ENCODE results near the gene DRAM1.
A peak's percentile ranks its signal among the peaks of the same experiment; 100 is the strongest.
"Not testable (repeated sequence)": the region's sequence is repeated elsewhere in the genome, so short reads cannot be mapped to it uniquely, and the experiment has no call there.

The DRAM1 gene, protein sequence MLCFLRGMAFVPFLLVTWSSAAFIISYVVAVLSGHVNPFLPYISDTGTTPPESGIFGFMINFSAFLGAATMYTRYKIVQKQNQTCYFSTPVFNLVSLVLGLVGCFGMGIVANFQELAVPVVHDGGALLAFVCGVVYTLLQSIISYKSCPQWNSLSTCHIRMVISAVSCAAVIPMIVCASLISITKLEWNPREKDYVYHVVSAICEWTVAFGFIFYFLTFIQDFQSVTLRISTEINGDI
- total RNA-seq: 1.6 to 1.8 reads per million in 2 donors

DNA sequence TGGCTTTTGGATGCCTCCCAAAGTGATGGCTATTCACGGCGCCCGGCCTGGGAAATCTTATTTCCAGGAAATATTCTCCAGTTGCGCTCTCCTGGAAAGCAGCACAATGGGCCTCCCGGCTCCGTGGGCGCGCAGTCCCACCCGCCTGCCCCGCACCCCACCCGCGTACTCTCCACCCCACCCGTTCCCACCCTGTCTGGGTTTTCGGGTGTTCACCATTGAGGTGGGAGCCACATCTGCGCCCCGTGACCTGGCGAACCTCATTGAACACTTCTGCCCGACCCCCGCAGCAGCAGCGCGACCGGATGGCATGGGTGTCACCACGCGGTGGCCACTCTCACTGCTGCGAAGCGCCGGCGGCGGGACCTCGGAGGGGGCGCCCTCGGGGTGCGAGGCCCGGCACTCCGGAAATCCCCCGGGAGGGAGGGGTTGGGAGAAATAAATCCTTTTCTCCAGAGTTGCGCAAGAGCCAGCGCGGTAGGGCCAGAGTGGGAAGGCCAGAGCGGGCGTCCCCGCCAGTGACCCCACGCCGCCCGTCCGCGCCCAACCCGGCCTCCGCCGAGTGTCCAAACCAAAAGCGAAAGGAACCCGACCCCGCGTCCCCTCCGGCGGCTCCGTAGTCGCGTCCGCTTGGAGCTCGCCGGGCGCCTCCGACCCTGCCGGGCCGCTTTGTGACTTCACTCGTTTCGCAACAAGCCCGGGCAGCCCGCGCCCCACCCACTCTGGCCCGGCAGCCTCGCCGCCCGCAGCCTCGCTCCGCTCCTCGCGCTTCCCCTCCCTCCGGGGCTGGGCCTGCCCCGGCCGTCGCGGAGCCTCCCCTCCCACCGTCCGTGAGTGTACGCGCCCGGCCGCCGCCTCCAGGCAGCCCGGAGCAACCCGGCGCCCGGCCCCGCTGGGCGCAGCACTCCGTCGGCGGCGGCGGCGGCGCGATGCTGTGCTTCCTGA lies at the start of gene DRAM1:
Gene DRAM1 (plus strand): TSS at position 720 of the 945 bp plus-strand sequence. CDS start 210 bp downstream, at position 930.
- DNase-seq: peak; percentile 35 to 85 (median 58)

DNA sequence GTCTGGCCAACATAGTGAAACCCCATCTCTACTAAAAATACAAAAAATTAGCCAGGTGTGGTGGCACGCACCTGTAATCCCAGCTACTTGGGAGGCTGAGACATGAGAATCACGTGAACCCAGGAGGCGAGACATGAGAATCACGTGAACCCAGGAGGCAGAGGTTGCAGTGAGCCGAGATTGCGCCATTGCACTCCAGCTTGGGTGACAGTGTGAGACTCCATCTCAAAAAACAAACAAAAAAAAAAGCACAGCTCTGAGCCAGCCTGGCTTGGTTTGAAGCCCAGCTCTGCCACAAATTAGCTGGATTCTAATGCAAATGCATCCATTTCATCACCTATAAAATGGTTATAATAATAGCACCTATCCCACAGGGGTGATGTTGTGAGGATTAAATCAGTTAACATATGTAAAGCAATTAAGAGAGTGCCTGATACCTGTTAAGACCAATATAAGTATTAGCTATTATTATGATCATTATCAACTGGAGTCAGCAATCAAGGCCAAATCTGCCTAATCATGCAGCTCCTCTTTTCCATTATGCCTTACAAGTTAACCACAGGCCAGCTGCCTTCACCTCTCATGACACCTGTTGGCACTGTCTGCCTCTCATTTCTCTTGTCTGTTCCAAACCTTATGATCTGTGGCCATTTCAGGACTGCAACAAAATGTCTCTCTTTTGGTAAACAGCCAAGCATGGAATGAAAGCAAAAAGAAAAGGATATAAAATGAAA lies 48.8 kb upstream of the DRAM1 start:
- DNase-seq: peak in 1 of 5 experiments; percentile 18

DNA sequence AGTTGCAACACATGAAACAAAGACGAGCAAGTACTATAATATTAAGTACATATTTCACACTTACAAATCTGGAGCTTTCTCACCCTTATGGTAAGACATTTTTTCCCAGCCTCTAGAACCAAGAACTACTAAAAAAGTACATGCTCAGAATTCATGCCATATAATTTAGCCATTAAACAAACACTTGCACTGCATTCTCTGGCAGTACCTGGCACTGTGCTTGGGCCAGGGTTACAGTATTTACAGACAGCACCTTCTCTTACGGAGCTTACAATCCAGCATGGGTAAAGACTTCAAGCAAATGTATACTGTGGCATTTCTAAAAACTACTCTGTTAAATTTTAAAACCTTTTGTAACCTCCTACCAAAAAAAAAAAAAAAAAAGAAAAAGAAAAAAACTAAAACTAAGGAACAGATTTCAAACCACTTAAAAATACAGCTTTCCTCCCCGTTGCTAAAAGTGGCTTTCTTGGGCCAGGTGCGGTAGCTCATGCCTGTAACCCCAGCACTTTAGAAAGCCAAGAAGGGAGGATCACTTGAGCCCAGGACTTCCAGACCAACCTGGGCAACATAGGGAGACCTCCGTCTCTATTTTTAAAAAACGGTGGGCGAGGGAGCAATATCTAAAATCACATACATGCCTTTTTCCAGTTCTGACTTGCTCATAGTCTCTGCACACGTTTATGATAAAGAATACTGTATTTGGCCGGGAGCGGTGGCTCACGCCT lies 47.6 kb upstream of the DRAM1 start:
- peak in 1 of 5 experiments; percentile 5 for DNase-seq

DNA sequence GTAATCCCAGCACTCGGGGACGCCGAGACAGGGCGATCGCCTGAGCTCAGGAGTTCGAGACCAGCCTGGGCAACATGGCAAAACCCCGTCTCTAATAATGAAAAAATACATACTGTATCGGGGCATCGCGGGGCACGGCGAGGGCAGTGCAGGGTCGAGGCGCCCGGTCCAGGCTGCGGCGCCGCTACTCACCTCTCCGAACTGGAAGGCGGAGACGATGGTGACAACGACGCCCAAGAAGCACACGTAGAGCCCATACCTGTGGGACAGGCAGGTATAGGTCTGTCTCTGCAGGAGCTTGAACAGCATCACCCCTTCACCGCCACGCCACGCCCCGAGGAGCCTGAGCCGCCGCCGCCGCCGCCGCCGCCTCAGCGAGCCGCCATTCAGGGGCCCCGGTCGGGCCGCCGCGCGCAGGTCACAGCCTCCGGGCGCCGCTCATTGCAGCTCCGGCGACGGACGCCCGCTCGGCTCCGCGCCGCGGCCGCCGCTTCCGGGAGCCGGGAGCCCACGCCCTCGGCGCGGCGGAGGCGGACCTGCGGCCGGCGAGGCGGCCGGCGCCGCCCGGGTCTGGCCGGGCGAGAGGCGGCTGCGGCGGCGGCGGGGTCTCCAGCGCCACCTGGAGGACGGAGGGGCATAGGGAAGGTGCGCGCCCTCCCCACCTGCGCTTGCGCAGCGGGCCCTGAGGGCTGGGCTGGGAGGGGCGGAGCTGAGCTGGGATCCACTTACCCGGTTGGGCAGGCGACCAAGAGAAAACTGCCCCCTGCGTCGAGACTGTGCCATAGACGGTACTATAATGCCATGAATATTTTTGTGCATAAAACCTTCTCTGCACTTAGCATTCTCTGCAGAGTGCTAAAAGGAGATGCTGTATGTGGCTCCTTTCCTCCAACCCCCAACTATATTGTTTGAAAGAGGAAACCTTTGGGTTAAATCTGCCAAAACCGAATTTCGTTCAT lies 46.7 kb upstream of the DRAM1 start, which contains the start of gene GNPTAB:
Gene GNPTAB (minus strand): TSS at position 593 of the 959 bp plus-strand sequence. CDS start 284 bp downstream, at position 309.
- peak; percentile 89 to 96 (median 93) for DNase-seq

DNA sequence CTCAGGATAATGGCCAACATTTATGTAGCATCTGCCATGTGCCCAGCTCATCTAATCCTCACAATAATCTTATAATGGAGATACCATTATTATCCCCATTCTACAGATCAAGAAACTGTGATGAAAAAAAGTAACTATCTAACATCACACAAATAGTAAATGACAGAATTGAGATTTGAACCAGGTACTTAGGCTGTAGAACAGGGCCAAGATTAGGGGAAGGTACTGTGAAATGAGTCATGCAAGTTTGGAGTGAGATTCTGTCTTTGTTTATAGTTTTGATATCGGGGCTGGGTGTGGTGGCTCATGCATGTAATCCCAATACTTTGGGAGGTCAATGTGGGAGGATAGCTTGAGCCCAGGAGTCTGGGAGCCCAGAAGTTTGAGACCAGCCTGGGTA lies 45.4 kb upstream of the DRAM1 start:
- peak in 1 of 5 experiments; percentile 7 for DNase-seq

DNA sequence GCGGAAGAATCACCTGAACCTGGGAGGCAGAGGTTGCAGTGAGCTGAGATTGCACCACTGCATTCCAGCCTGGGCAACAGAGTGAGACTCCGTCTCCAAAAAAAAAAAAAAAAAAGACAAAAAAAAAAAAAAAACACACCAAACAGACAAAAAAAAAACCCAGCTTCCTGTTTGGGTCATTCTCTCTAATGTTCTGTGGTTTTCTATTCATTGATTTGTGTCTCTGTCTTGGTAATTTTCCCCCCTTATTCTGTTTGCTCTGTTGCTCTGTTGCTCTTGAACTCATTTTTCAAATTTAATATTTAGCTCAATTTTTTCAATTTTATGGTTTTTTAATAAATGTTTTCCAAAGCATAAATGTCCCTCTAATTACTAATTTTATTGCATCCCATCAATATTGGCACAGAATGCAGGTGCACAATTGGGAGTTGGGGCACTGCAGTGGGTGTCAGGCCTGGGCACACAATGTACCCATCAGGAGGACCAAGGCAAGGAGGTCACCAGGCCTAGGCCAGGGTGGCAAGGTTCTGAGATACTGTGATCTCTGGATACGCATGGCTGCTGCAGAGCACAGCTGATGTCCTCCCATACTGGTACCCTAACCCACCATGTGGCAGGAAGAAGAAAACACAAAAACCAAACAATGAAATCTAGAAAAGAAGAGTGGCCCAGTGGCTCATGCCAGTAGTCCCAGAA lies 38.6 kb upstream of the DRAM1 start:
- DNase-seq: peak in 2 of 5 experiments; percentile 43 to 44

DNA sequence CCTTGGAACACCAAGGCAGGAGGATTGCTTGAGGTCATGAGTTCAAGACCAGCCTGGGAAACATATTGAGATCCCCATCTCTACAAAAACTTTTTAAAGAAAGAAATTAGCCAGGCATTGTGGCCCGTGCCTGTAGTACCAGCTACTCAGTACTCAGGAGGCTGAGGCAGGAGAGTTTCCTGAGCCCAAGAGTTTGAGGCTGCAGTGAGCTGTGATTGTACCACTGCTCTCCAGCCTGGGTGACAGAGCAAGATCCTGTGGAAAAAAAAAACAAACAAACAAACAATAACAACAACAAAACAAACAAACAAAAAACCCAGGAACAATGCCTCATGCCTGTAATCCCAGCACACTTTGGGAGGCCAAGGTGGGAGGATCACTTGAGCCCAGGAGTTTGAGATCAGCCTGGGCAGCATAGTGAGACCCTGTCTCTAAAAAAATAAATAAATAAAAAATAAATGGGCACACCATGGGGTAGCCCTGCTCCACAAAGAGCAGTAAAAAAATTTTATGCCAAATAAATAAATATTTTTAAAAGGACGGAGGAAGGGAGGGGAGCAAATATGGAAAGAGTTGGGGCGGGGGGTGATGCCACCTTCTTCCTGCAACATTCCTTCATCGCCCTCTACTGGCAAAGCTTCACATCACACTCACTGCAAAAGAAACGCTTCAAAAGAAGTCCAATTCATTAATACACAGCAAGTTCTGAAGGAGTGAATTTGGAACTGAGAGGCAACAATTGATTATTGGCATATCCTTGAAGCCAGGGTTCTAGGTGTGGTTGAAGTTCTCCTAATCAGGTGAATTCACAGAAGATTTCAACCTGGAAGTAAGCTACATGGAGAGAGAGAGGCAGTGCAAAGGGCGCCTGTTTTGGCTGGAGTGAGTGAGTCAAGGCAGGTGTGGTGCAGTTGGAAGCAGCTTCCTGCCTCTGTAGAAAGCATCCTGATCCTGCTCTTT lies 37.8 kb upstream of the DRAM1 start:
- DNase-seq: peak in 4 of 5 experiments; percentile 39 to 70 (median 50)

DNA sequence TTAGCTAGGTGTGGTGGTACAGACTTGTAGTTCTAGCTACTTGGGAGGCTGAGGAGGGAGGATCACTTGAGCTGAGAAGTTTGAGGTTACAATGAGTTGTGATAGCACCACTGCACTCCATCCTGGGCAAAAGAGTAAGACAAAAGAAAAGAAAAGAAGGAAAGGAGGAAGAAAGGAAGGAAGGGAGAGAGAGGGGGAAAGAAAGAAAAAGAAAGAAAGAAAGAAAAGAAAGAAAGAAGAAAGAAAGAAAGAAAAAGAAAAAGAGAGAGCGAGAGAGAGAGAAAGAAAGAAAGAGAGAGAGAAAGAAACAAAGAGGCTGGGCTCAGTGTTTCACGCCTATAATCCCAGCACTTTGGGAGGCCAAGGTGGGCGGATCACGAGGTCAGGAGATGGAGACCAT lies 36.3 kb upstream of the DRAM1 start:
- no peak for DNase-seq

DNA sequence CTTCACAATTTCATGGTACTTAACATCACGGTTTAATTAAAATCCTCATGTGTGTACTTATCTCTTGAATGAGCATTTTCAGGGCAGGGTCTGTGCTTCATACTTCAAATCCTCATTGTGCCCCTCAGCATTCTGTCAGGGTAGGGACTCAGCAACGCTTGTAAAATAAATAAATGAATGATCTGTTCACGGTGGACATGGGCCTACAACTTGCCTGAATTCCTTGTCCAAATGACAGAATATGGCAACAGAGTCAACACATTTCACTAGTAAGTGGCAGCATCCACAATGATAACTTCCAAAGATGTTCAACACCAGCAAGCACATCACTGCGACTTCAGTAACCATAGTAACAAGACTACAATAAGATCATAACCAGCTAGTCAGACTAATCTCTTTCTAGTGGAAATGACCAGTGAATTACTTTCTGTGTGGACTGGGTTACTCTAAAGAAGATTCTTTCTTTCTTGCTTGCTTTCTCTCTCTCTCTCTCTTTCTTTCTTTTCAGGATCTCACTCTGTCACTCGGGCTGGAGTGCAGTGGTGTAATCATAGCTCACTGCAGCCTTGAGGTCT lies 32.2 kb upstream of the DRAM1 start:
- DNase-seq: no peak

DNA sequence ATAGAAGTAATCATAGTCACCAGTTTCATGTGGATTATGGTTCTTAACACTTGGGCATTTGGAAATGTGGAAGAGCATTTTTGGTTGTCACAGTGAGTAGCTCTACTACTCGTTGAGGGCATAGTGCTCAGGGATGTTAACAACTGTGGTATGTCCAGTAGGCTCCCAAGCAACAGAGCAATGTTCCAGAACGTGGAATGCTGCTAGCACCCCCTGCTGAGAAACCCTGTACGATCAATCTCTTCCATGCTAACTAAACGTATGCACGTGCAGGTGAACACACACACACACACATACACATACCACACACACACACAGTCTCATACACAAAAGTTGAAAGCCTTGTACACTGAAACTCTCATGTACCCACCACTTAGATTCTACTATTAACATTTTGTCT lies 30.1 kb upstream of the DRAM1 start:
- DNase-seq: no peak

DNA sequence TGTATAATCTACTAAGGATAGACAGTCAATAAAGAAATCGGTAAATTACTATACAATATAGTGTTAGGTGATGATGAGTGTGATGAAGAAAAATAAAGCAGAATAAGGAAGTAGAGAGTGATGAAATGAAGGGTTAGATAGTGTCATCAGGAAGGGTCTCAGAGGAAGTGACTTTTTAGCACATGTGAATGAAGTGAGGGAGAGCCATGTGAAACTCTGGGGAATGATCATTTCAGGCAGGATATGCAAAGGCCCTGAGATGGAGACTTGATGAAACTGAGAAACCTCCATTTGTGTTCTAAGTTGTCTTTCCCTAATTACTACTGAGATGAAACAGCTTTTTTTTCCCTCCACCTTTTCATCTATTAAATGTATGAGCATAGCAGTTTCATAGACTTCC lies 27.2 kb upstream of the DRAM1 start:
- DNase-seq: no peak

DNA sequence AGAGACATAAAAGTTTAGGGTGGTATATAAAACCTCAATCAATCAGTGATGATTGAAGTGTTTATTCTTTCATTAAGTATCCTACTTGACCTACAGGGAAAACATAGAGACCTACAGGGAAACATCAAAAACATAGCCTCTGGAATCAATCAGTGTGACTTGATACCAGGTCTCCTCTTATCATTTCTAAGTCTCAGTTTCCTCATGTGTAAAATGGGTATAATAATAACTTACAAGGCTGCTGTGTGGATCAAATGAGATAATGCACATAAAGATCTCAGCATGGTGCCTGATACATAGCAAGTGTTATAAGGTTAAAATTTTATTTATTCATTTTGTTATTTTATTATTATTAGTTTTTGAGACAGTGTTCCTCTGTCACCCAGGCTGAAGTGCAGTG lies 24.4 kb upstream of the DRAM1 start:
- no peak for DNase-seq

DNA sequence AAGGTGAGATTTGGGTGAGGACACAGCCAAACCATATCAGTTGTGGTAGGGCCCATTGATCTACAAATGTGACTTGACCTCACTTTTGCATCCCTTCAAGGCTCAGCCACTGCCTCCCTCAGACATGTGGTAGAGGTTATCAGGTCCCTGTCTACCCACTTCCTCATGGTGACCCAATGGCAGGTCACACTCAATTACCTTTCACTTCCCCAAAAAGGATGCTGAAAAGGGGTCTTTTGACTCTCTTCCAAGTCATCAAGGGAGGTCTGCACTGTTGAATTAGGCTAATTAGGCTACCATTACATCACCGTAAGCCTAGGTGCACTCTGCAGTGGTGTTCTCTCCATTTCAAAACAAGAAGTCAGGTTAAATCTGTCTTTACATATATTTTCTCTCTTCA lies 22.6 kb upstream of the DRAM1 start:
- DNase-seq: peak in 1 of 5 experiments; percentile 42

DNA sequence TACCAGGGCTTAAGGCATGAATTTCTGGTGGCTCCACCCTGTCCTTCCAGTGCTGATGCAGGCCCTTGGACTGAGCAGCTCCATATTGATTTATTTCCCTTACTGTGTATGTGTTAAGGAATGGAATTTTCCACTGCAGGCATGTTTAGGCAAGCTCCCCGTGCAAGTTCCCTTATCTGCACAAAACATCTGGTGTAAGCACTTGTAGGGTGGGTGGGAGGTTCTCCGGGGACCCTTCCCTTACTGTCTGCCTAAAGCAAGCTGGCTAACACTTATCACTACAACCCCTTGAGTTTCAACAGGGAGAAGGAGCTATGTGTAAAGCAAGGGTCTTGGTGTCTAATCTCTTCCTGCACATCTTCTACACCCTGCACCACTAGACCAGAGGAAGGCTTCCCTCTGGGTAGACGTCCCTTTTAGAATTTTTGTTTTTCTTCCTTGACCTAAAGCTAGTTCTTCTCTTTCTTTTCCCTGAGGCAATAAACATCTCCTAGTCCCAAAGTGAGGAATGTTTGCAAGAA lies 22.0 kb upstream of the DRAM1 start:
- peak in 1 of 5 experiments; percentile 7 for DNase-seq

DNA sequence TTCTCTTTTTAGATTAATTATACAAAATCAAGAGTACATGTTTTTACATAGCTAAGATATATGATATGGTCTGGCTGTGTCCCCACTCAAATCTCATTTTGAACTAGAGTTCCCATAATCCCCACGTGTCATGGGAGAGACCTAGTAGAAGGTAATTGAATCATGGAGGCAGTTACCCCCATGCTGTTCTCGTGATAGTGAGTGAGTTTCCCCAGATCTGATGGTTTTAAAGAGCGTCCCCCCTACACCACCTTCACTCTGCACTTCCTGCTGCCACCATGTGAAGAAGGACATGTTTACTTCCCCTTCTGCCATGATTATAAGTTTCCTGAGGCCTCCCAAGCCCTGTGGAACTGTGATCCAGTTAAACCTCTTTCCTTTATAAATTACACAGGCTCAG lies 21.4 kb upstream of the DRAM1 start:
- no peak for DNase-seq

DNA sequence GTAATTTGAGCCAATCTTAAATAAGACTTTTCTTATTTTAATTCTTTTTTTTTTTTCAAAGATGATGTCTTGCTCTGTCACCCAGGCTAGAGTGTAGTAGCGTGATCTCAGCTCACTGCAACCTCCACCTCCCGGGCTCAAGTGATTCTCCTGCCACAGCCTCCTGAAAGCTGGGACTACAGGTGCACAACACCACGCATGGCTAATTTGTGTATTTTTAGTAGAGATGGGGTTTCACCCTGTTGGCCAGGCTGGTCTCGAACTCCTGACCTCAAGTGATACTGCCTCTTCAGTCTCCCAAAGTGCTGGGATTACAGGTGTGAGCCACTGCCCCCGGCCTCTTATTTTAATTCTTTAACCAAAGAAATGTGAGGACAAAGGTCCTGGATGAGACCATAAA lies 20.8 kb upstream of the DRAM1 start:
- not testable (repeated sequence) for DNase-seq

DNA sequence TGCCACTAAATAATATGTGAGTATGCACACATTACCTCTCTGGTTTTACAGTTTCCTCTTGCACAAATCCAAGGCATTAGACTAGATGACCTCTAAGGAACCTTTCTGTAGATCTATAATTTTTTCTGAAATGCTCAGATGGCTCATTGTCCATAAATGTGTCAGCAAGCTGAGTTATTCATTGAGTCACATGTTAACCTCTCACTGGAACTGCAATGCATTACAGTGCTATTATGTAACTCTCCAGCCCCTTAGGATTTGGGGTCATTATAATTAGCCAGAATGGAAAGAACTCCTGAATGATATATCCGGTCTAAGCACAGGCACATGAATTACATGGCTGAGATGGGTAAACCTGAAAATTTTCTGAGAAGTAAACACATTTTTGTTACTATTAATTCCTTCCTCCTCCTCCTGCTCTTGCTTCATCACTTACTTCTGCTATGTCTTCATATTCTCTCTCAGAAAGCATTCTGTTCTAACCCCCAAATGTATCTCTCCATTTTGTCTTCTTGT lies 20.3 kb upstream of the DRAM1 start:
- no peak for DNase-seq

DNA sequence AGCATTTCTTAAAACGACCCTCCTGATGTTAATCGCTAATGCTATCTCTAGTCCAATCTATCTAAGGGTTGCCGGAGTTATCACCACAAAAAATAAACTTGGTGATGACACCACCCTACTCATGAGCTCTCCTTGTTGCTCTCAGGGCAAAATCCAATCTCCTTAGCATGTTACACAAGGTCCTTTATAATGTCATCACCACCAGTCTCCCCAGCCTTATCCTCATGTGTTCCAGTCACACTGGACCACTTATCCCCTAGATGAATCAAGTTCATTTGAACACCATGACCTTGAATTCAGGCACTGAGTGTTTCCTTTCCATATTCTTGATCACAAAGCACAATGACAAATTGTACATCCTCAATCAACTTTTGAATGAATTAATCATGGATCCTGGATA lies 19.0 kb upstream of the DRAM1 start:
- DNase-seq: no peak
